HG02943 (cell line): ENCODE data around the gene DCC.

ENCODE experiments used
- ATAC-seq: cut with Tn5 transposase; IDR thresholded peaks from one replicate; pipeline ENCODE4 v1.9.1; 2021; ENCODE audit warnings: mild to moderate bottlenecking, low read depth, moderate library complexity; ENCODE audit not compliant: unreplicated experiment

DCC gene

GRCh38 chr18:53131001-53131400 is 791.0 kb downstream of the DCC start:
- ATAC-seq, result no peak

- ATAC-seq, result no peak
Observed at GRCh38 chr18:53134711-53135110, 794.7 kb downstream of the DCC start.

- no peak for ATAC-seq
Observed at GRCh38 chr18:53135654-53136053, 795.7 kb downstream of the DCC start.

- ATAC-seq, result no peak
Observed at GRCh38 chr18:53139746-53140500, 799.9 kb downstream of the DCC start.

GRCh38 chr18:53142005-53142404 is 802.0 kb downstream of the DCC start:
- no peak for ATAC-seq

- ATAC-seq, result no peak
Observed at GRCh38 chr18:53147472-53147871, 807.5 kb downstream of the DCC start.

- no peak for ATAC-seq
Observed at GRCh38 chr18:53148123-53148522, 808.1 kb downstream of the DCC start.

GRCh38 chr18:53152476-53152875 is 812.5 kb downstream of the DCC start:
- no peak for ATAC-seq

GRCh38 chr18:53153281-53153680 is 813.3 kb downstream of the DCC start:
- ATAC-seq, result no peak

- ATAC-seq, result no peak
Observed at GRCh38 chr18:53153800-53154199, 813.8 kb downstream of the DCC start.

GRCh38 chr18:53165770-53166169 is 825.8 kb downstream of the DCC start:
- no peak for ATAC-seq

GRCh38 chr18:53169346-53169745 is 829.3 kb downstream of the DCC start:
- ATAC-seq, result no peak

- no peak for ATAC-seq
Observed at GRCh38 chr18:53191634-53192033, 851.6 kb downstream of the DCC start.

- ATAC-seq, result no peak
Observed at GRCh38 chr18:53193870-53194269, 853.9 kb downstream of the DCC start.

- ATAC-seq, result no peak
Observed at GRCh38 chr18:53219853-53220252, 879.9 kb downstream of the DCC start.

- ATAC-seq, result no peak
Observed at GRCh38 chr18:53224128-53224778, 884.3 kb downstream of the DCC start.

- no peak for ATAC-seq
Observed at GRCh38 chr18:53225567-53226325, 885.7 kb downstream of the DCC start.

GRCh38 chr18:53234610-53235009 is 894.6 kb downstream of the DCC start:
- ATAC-seq, result no peak

- no peak for ATAC-seq
Observed at GRCh38 chr18:53241161-53241560, 901.2 kb downstream of the DCC start.

GRCh38 chr18:53253789-53254188 is 913.8 kb downstream of the DCC start:
- ATAC-seq, result no peak

GRCh38 chr18:53254265-53254664 is 914.3 kb downstream of the DCC start:
- ATAC-seq, result no peak
